HG03095 (cell line): ENCODE data around the gene TNS4.

Experiments used
- ATAC-seq: cut with Tn5 transposase; IDR thresholded peaks from one replicate; pipeline ENCODE4 v1.9.1; 2021; ENCODE audit warnings: moderate library complexity; ENCODE audit not compliant: unreplicated experiment

TNS4 gene

GRCh38 chr17:40473573-40474365, 27.7 kb downstream of the TNS4 start:
- ATAC-seq: no peak

DNA sequence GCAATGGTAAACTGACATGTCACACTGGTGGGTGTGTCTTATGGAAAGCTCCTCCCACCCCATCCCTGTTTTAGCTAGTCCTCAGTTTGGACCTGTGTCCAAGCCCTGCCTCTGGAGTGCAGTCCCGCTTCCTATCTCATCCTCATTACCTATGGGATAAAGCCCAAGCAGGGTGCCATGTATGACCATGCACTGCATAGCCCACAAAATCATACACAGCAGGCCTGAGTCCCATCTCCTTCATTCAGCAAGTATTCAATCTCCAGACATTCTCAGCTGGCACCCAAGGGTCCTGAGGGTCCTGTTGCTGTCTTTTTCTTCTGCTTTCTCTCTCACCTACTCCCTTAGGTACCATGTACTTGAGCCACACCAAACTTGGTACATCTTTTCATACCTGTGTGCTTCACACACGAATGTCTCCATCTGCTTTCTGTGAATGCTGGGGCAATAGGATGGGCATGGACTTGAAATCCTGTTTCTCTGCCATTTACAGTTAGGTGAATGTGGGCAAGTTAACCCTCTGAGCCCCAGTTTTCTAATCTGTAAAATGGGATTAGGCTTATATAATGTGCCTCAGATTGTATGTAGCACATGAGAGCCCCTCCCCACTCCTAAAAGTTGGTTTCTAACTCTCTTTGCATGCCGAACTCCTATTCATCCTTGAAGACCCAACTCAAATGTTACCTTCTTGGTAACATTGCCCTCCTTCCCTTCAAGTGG, 28.5 kb downstream of the TNS4 start:
- no peak for ATAC-seq

DNA sequence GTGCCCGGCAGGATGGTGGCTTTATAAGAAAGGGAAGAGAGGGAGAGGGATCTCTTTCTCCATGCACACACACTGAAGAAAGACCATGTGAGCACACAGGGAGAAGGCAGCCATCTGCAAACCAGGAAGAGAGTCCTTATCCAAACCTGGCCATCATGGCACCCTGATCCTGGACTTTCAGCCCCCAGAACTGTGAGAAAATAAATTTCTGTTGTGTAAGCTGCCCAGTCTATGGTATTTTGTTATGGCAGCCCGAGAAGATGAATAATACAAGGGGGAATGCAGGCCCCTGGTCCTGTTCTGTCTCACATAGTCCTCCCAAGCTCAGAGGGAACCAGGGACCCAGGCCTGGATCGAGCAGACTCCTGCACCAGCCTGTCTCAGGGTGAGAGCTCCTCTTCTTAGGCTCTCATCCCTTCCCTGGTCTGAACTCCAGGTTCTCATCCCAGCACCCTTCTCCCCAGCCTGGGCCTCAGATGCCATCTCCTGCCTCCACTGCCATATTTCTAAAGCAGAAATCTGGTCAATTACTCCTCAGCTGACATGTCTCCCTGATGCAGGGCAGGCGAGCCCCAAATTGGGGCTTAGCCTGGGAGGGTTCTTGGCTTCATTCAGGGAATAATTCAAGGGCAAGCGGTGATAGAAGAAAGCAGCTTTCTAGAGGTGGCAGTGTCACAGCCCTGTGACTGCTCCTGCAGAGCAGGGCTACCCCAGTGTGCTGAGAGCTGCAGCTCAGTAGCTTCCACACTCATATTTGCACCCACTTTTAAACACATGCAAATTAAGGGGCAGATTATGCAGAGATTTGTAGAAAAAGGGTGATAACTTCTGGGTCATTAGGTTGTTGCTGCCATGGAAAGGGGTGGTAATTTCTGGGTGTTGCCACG, 29.3 kb downstream of the TNS4 start:
- ATAC-seq: no peak

DNA sequence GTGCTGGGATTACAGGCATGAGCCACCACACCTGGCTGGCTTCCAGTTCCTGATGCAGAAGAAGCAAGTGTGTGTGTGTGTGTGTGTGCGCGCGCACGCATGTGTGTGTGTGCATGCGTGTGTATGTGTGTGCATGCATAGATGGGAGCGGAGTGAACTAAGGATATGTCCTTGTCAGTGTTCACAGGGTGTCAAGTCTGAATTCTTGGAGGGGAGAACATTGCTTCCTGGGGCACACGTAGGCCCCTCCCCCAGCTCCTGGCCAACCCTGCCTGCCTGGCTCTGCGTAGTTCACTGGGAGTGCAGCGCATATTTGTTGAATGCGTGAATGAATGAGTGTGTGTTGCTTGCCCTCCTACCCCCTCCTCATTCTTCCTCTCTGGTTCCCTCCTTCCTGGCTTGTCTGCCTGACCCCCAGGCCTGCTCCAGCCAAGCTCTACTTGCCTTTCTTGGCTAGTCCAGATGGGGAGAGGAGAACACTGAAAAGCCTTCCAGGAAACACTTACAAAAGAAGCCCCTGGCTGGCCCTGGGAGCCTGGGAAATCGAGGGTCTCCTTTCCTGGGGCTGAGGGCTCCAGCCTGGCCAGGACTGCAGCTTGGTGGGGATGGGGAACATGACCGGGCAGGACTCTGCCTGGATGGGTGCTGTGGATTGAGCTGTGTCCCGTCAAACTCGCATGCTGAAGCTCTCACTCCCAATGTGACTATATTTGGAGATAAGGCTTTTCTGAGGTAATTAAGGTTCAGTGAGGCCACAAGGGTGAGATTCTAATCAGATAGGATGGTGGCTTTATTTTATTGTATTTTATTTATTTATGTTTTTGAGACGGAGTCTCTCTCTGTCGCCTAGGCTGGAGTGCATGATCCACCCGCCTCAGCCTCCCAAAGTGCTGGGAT, 30.2 kb downstream of the TNS4 start:
- ATAC-seq: no peak

- no peak for ATAC-seq
These were observed 31.4 kb downstream of the TNS4 start for GRCh38 chr17:40469805-40470675.

GRCh38 chr17:40468560-40468959, 32.9 kb downstream of the TNS4 start:
- no peak for ATAC-seq

GRCh38 chr17:40467281-40467867, 34.0 kb downstream of the TNS4 start:
- ATAC-seq: no peak

DNA sequence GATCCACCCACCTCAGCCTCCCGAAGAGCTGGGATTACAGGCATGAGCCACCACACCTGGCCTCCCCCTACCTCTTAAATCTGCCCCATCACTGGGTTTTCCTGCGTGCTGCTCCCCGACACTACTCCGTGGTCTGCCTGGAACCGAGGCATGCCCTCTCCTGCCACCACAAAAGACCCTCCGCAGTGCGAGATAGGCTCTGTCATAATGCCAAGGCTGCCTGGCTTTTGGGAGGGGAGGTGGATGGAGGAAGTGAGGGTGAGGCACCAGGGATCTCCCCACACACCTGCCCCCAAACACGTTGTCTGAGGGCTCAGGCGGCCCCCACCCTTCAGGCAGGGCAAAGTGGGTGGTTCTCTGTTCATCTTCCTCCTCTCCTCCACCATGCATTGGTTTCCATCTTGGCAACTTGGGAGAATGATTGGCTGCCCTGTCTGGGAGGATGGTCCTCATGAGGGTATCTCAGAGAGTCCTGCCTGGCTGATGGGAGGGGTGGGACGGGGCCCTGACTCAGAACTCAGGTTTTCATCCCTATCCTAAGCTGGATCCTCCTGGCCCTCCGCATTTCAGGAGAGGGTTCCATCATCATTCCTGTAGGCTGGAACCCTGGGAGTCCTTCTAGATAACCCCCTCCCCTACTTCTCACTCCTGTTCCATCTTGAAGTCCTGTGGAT, 35.0 kb downstream of the TNS4 start:
- ATAC-seq: no peak

DNA sequence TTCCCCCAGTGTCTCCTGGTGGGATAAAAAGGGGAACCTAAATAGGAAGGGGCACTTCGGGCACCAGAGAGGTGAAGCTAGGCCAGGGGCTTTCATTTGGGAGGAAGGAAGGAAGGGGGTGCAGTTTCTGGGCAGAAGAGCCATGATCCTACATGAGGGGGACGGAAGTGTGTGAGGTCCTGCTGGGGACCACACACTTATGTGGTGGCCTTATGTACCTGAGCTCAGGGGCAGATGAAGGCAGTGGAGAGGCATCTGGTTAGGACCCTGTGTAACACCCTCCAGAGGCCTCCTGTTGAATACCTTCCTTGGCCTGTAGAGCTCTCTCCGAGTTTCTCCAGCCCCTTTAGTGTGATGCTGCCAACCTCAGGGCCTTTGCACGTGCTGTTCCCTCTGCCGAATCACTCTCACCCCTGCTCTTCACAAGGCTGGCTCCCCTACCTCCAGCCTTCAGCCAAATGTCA, 37.0 kb downstream of the TNS4 start:
- no peak for ATAC-seq

GRCh38 chr17:40463122-40463550, 38.3 kb downstream of the TNS4 start:
- ATAC-seq: no peak

DNA sequence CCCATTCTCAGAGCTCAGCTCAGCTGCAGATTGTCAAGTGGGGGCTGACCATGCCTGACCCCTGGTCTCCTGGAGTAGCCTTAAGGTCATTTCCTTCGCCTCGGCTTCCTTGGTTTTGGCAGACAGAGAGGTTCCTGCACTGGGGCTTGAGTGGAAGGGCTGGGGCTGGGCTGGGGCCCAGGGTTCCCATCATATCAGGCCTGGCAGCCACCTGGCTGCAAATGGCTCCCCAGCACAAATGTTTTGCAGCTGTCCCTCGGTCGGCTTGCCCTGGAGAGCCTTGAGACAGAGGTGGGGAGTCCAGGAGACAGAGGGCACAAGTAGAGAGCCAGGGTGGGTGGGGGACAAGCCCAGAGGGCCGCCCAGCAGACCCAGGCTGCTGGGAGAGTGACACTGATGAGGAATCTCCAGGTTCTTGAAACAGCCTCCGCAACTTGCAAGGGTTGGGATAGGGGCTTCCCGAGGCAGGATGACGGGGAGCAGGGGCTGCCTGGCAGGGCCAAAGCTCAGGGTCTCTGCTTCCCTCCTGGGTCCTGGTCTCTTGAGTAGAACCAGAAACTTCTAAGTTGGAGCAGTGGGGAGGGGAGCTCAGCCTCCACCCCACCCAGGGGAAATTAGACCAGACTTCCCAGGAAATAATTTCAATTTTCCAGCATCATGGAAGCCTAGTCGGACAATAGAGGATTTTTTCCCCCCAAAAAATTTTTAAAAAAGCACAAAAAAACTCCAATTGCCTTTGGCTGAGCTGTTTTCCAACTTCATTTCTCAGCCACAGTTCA, 38.9 kb downstream of the TNS4 start:
- ATAC-seq: no peak

DNA sequence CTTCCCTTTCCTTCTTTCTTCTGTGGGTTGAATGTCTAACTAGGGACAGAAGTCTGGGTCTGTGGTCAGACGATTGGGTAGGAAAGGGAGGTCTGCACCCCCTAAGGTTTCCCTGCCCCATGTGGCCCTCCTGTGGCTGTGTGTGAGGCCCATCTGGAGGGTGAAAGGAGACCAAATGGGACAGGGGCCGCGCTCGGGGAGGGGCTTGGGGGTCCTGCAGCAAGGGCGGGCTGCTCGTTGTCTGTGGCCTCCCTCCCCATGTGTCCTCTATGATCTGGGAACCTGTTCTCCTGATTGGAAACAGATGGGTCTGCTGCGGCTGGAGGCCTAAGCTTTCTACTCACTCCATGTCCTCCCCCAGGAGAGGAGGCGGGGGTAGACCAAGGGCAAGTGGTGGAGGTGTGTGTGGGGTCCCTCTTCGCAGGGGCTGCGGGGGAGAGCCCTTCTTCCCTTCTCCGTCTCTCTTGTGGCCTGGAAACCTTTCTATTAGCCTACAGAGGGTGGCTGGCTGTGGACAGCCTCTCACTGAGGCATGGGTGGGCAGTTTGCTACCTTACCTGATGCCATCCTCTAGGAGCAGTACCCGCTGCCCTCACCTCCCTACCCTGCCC, 39.6 kb downstream of the TNS4 start:
- ATAC-seq: no peak

DNA sequence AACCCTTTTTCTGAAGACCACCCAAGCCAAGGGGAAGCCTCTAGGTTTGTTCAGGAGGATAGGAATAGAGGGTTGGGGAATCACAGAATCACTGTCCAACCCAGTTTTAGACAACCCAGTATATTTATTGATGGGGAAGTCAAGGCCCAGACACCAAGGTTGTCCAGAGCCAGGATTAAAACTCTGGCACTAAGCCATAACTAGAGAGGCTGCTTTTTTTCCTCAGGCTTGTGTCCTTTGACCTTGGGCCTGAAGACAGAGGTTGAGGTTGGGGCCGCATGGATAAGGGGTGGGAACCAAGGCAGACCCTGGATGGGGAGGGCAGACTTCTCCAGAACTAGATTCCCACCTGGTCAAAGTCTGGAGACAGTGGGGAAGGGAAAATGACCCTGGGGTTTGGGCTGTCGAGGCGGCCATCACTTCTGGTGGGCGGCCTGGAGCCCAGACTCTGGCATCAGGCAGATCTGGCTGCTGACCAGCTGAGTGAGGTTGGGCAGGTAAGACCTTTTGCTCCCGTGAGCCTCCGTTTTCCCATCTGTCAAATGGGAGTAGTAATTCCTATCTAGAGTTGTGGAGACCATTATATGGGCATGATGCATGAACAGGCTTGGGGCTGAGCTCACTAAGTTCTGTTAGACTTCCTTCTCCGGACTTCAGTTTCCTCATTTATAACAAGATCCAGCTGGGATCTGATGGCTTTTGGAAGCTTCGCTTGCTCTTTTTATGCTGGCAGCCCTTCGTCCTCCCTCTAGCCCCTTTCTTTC, 40.3 kb downstream of the TNS4 start:
- no peak for ATAC-seq

- no peak for ATAC-seq
These were observed 40.8 kb downstream of the TNS4 start for GRCh38 chr17:40460604-40460967.

DNA sequence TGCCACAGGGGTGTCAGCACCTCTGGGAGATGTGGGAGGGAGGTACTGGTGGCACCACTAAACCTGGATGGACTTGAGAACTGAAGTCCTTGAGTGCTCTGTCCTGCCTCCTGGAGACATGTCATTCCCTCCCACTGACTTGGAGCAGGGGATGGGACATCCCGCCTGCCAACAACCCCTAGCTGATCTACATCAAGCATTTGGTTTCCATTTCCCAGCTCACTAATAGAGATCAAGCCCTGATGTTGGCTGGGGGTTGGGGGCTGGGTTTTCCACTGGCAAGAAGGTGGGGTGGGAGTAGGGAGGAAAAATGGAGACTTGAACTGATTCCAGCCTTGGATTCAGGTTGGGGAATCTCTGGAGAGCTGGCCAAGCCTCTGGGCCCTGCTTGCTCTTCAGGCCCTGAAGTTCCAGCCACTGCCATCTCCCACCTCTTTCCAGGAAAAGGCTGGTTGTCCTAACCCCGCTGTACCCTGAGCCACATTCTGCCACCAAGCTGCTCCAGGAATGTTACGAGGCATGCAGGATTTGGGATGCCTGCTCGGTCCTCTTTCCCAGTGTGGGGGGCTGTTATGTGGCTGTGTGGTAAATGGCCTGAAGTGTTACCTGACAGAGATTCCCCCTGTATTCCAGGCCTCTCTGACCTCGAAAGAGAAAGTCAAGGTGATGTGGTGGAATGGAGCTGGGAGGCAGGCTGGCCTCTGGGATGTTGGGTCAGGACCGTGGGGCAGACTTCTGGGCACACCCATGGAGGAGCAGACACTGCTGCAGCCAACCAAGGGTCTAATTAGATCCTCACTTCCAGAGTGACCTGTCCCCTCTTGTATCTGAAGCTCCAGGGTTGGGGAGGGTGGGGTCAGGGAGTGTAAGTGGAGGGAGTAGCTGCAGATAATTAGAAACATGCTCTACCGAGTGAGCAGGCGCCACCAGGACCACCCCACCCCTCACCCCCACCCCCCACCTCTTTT, 41.5 kb downstream of the TNS4 start:
- ATAC-seq: no peak
